ENCODE measurements around the gene MYL7. TPM values are rescaled to one million over a fixed set of nuclear protein-coding genes. Genes with fewer than 3 reads are reported as not detected.

MYL7 gene
- total RNA-seq, 1 donor from 2014 or later, result 1.6 TPM

DNA sequence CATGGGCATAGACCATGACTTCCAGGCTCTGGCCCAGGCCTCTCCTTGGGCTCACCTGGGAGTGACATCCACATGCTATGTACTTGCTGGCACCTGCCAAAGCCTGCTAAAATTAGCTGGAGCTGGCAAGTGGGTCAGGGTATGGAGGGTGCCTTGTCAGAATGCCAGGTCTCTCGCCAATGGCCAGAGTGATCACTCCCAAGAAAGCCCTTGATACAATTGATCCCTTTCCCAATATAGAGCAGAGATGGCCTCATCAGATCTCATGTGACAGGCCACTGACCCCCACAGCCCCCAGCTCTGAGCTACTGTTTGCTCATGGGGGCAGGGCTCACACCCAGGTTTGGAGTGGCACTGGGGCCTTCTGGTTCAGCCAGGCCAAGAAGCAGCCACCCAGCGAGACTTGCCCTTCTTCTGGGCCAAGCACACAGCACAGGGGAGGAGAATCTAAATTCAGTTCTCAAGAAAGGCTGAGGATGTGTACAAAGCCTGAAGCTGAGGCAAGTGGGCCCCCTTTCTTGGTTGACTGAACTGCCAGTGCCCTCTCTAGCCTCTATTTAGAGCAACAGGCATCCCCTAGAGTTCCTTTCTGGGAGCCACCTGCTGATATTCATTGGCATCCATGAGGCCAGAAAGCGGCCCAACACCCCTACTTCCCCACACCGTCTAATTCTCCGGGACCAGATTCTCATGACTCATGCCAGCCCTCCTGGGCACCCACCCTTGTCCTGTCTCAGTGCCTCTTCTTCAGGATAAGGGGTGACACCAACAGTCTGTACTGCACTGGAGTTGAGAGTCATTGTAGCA, 18.9 kb upstream of the MYL7 start:
- Histone ChIP-seq H3K4me3 (no peak overlapping the region), H3K9me3 (no peaks in the 10 kb centered on the region), H3K27me3 (ENCODE audit: low read depth) (no peaks in the 10 kb centered on the region), H3K27ac (no peak overlapping the region), H3K36me3 (no peaks in the 10 kb centered on the region), H3K4me1 (no peaks in the 10 kb centered on the region)
- intact Hi-C loops (cut with DNase I), result no loop called here
- DNase-seq (no peak), ATAC-seq (peak in 1 of 2 donors; percentile 40)
- TF ChIP-seq, protein P1, sequence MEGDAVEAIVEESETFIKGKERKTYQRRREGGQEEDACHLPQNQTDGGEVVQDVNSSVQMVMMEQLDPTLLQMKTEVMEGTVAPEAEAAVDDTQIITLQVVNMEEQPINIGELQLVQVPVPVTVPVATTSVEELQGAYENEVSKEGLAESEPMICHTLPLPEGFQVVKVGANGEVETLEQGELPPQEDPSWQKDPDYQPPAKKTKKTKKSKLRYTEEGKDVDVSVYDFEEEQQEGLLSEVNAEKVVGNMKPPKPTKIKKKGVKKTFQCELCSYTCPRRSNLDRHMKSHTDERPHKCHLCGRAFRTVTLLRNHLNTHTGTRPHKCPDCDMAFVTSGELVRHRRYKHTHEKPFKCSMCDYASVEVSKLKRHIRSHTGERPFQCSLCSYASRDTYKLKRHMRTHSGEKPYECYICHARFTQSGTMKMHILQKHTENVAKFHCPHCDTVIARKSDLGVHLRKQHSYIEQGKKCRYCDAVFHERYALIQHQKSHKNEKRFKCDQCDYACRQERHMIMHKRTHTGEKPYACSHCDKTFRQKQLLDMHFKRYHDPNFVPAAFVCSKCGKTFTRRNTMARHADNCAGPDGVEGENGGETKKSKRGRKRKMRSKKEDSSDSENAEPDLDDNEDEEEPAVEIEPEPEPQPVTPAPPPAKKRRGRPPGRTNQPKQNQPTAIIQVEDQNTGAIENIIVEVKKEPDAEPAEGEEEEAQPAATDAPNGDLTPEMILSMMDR (IDR thresholded peaks at IDR 0.05), result no peak

GRCh38 chr7:44158873-44159631, 17.9 kb upstream of the MYL7 start:
- intact Hi-C loops (cut with DNase I), result no loop called here
- TF ChIP-seq, protein P1 (IDR thresholded peaks at IDR 0.05), result no peak
- H3K36me3 ChIP-seq, result no peaks in the 10 kb centered on the region
- ATAC-seq, result no peak
- H3K4me1 ChIP-seq, result no peaks in the 10 kb centered on the region
- no peak for DNase-seq
- H3K27me3 ChIP-seq (ENCODE audit: low read depth), result no peaks in the 10 kb centered on the region
- H3K4me3 ChIP-seq, result no peak overlapping the region
- H3K9me3 ChIP-seq, result no peaks in the 10 kb centered on the region
- H3K27ac ChIP-seq, result no peak overlapping the region

DNA sequence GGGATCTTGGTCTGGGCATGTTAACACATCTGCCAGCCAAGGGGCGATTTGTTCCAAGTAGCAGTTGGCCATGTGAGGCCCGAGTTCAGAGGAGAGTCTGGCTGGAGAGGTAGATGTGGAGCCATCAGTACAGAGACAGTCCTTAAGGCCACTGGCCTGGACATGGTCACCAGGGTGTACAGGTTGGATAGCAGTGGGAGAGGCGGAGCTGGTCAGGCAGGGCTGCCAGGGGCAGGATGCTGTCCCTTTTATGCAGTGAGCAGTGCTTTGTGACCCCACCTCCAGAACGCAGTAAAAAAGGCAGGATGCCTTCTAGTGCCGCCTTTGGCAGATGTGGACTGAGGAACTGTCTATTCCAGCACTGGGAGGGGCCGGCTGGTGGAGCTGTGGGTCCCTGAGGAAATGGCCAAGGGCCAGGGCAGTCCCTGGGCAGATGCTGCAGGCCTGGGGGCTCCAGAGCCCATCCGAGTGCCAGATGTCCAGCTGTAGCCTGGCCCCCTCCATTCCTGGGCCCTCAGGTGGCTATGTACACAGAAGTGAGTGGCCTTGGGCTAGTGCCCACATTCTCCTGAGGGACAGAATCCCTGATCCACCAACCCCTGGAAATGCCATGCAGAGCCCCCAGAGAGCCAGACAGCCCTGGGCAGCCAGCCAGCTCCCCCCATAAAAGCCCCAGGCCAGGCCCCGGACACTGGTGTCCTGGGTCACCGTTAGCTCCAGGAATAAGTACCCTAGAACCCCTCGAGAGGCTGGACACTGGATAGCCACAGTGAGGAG, 17.2 kb upstream of the MYL7 start:
- Histone ChIP-seq H3K4me1 (no peaks in the 10 kb centered on the region), H3K4me3 (no peak overlapping the region), H3K27me3 (ENCODE audit: low read depth) (no peaks in the 10 kb centered on the region), H3K9me3 (no peaks in the 10 kb centered on the region), H3K27ac (no peak overlapping the region), H3K36me3 (no peaks in the 10 kb centered on the region)
- ATAC-seq (no peak), DNase-seq (no peak)
- TF ChIP-seq, protein P1 (IDR thresholded peaks at IDR 0.05), result no peak
- intact Hi-C loops (cut with DNase I), result no loop called here

DNA sequence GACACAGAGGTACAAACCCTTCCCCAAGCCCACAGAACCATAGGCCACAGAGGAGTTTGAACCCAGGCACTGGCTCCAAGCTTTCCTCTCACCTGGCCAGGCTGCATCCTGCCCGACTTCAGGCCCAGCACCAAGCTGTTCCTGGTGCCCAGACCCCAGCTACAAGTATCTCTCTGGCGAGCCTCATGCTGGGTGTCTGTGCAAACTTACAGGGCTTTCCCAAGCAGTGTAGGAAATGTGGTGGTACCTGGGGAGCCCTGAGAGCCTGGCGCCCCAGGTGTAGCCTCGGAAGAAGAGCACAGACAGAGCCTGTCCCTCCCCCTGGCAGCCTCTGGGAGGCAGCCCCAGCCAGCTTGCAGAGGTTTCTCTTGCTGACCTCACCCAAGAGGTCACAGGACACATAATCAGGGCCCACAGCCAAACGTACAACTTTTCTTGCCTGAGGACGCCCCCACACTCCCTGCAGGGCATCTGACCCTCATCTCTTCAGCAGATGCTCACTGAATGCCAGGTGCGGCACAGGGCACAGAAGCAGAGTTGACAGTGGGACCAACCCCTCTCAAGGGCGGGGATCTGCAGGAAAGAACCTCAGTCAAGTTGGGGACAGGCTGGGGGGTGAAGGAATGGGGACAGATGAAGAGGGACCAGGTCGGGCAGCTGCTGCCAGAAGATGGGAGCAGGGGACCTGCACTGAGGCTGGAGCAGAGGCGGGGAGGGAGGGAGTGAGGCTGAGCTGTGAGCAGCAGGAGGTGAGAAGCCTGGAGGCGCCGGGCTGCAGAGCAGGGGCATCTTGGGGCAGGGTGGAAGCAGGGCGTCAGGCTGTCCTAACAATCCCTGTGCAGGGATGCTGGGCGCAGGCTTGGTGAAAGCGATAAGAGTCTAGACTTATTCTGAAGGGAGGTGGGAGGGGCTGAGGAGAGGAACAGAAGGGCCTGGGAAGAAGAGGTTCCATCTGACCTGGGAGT, 16.3 kb upstream of the MYL7 start:
- Histone ChIP-seq H3K36me3 (no peaks in the 10 kb centered on the region), H3K4me1 (no peaks in the 10 kb centered on the region), H3K4me3 (no peak overlapping the region), H3K27me3 (ENCODE audit: low read depth) (no peaks in the 10 kb centered on the region), H3K9me3 (no peaks in the 10 kb centered on the region), H3K27ac (no peak overlapping the region)
- TF ChIP-seq, protein P1 (IDR thresholded peaks at IDR 0.05), result no peak
- ATAC-seq (no peak), DNase-seq (no peak)
- intact Hi-C loops (cut with DNase I), result no loop called here
